ENCODE measurements around the gene AAK1.
"Not testable (repeated sequence)": the region's sequence is repeated elsewhere in the genome, so short reads cannot be mapped to it uniquely, and the experiment has no call there.

The AAK1 gene

GRCh38 chr2:69597843-69598610 is 45.5 kb downstream of the AAK1 start:
- no peak for DNase-seq

GRCh38 chr2:69597105-69597504 is 46.4 kb downstream of the AAK1 start:
- DNase-seq, result no peak

GRCh38 chr2:69594341-69594740 is 49.2 kb downstream of the AAK1 start:
- no peak for DNase-seq

GRCh38 chr2:69592511-69592910 is 51.0 kb downstream of the AAK1 start:
- DNase-seq, result no peak

DNA sequence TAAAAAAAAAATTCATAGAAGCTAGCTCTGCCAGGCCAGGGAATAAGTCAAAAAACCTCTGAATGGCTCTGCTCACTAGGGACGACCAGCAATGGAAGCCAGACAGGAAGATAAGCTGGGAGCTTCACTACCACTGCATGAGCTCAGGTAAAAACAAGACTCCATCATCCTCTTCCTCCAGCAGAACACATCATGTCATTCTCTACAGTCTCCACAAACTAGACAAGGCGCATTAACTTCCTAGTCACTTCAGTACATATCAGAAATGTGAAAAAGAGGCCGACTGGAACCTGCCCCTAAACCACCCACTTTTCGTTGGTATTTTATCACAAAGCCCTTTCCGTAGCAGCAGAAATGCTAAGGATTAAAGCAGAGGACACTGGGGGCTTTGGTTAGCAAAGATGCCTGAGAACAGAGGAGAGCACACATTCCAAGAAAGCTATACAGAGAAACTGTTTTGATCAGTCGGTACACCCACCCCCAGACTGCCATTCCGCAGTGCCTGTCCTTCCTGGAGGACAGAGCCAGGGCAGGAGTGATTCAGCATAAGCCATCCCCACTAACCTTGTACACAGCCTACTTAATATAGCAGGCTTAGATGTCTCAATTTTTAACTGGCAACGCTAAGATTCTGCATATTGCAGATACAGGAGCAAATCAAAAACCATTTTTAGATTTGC is 53.4 kb downstream of the AAK1 start:
- no peak for DNase-seq

DNA sequence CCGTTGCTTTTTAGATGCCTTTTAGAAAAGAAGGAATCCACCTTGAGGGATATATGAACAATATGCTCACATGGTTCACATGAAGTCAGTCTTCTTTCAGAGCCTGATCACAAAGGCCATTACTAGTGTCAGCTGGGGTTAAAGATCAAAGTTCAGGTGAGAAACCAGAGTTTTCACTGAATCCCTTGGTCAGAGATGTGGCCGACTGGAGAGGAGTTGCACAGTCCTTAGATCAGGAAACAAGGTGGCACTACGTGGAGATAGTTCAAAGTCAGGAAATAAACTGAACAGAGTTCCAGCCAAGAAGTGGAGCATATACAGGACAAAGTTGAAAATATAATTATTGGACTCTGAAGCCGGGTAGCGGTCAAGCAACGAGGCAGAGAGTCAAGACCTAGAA is 54.6 kb downstream of the AAK1 start:
- no peak for DNase-seq

GRCh38 chr2:69588403-69588802 is 55.1 kb downstream of the AAK1 start:
- no peak for DNase-seq

GRCh38 chr2:69585855-69586555 is 57.5 kb downstream of the AAK1 start:
- no peak for DNase-seq

GRCh38 chr2:69584127-69584889 is 59.2 kb downstream of the AAK1 start:
- DNase-seq, result no peak

- no peak for DNase-seq
Observed at GRCh38 chr2:69583321-69583833, 60.2 kb downstream of the AAK1 start.

DNA sequence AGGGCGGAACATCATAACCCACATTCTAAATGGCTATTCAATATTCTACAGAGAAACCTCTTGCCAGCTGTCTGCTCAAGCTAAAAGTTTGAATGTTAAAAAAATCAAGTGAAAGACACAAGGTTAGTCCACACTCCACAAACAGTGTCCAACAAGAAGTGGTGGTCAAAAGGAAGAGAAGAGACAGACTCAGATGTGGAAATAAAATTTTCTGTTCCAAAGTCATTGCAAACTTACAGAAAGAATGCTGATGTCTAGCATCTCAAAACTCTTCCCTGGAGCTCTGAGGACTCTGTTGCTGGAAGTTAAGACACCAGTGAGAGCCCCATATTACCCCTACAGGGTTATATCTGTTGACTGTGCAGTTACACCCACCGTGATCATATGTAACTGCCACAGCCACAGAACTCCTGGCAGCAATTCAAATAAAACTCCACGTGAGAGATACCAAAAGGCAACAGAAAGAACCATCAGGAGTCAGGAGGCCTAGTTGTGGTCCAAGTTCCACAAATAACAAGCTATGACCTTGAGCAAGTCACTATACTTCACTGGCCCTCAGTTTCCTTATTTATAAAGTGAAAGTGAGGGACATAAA is 60.9 kb downstream of the AAK1 start:
- DNase-seq, result no peak

DNA sequence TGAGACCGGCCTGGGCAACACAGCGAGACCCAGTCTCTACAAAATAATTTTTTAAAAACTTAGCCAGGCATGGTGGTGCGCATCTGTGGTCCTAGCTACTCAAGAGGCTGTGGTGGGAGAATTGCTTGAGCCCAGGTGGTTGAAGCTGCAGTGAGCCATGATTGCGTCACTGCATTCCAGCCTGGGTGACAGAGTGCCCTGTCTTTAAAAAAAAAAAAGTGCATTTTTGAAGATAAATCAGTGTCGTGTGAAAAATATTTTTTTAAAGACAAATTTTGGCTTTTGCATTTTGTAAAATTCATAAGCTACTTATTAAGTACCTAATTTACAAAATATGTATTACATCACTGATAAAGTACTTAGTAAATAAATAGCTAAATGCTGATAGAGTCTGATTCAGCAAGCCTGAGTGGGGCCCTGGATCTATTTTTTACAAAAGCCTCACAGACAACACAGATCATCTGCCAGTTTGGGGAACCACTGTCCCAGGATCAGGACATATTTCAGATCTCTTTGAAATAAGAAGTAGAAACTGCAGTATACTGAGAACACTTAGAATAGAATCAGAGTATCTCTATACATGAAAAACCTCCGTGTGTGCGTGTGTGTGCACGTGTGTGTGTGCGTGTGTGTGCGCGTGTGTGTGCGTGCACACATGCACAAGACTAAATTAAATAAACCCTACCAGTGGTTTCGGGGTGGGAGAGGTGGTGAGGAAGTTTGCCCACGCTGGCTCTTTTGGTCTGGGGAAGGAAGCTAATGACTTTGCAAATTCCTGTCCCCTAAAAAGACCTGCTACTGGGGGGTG is 61.6 kb downstream of the AAK1 start:
- DNase-seq, result no peak

DNA sequence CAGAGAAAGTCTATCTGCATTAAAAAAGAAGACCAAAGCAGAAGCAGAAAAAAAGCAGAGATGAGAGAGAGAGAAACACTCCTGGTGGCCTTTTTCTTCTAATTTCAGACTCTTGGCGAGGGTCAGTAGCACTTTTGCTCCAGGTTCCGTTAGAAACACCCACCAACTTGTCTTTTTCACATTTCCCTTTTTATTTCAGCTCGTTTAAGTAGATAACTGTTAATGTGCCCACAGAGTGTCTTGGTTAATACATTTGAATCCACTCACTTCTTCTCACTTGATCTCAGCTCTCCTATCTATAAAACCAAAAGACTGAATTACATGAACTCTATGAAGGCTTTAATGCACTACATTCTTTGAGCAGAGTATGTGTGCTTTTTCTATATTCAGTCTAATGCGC is 63.1 kb downstream of the AAK1 start:
- DNase-seq, result no peak

DNA sequence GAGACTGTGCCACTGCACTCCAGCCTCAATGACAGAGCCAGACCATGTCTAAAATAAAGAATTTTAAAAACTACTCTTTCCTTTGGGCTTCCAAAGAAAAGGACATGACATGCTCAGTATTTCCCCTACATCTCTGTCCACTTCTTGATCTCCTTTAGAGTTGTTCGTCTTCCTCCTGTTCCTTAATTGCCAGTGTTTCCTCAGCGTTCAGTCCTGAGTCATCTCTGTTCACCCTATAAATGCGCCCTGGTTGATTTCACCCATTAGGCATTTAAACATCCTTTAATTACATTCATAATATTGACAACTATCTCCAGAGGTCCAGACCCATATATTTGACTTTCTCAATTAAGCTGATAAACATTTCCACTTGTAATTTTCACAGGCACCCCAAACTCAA is 64.0 kb downstream of the AAK1 start:
- no peak for DNase-seq

DNA sequence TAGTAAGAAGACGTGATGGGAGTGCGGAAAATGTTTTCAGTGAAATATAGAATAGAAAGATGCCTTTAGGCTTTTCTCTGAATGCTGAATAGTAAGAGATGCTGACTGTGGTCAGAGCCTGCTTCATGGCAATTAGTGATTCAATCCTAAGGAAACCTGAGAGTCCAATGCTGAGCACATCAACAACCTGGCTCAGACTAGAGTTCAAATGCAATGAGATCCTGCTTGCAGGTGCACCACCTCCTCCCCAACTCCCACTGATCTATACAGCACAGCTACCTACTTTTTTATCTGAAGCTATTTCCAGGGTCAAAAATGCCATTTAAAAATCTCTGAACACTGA is 65.4 kb downstream of the AAK1 start:
- no peak for DNase-seq

GRCh38 chr2:69577467-69578197 is 65.9 kb downstream of the AAK1 start:
- no peak for DNase-seq

GRCh38 chr2:69576880-69577279 is 66.7 kb downstream of the AAK1 start:
- DNase-seq, result no peak

GRCh38 chr2:69575926-69576325 is 67.6 kb downstream of the AAK1 start:
- no peak for DNase-seq

DNA sequence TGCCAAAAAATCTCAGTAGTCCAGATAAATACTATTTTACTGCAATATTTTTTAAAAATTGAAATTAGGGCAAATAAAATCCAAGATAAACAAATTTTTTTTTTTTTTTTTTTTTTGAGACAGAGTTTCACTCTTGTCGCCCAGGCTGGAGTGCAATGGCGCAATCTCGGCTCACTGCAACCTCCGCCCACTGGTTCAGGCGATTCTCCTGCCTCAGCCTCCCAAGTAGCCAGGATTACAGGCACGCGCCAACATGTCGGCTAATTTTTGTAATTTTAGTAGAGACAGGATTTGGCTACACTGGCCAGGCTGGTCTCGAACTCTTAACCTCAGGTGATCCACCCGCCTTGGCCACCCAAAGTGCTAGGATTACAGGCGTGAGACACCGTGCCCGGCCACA is 68.2 kb downstream of the AAK1 start:
- not testable (repeated sequence) for DNase-seq

- no peak for DNase-seq
Observed at GRCh38 chr2:69572641-69573040, 70.9 kb downstream of the AAK1 start.

DNA sequence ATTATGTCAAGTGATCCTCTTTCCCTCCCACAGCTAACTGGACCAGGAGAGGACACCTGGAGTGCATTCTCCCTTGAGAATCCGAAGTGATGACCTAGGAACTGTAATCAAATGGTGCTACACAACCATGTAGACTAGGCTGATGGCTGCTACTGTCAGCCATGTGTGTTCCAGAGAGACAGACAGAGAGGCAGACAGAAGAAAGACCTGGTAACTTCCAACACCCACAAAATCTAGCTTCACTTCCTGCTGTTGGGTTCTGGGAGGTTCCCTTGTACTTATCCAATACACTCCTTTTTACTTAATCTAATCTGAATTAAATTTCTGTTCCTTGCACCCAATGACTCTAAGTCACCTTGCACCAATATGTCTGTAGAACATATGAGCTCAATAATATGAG is 72.3 kb downstream of the AAK1 start:
- no peak for DNase-seq

Measured in CD4-positive, alpha-beta T cell treated with Interleukin-4 for 4 hours (primary cell).